GM21619 (cell line): ENCODE data around the gene TNS4.

Experiments used
- ATAC-seq: cut with Tn5 transposase; IDR thresholded peaks from one replicate; pipeline ENCODE4 v1.9.1; 2021; ENCODE audit not compliant: unreplicated experiment

Gene TNS4

DNA sequence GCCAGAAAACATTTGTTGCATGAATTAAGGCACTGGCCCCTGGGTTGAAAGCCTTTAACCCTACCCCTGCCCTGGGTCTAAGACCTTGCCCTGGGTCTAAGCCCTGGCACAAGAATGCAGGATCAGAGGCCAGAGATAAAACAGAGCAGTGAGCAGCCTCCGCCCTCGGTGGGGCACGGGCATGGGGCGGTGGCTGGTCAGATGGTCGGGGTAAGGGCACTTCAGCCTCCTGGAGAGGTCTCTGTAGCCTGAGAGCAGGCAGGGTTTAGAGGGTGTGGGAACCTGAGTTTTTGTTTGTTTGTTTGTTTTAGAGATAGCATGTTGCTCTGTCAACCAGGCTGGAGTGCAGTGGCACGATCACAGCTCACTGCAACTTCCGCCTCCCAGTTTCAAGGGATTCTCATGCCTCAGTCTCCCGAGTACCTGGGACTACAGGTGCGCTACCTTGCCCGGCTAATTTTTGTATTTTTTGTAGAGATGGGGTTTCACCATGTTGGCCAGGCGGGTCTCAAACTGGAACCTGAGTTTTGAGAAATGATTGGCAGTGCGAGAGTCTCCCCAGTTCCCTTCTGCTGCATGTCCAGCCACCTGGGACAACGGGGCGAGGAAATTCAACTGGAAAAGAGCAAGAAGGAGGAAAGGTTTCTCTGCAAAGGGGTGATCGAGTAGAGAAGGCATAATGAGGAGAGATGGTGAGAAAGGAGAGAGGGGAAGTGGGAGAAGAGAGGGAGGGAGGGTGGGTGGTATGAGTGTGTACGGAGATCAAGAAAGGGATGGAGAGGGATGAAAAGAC, 27.7 kb downstream of the TNS4 start:
- no peak for ATAC-seq

DNA sequence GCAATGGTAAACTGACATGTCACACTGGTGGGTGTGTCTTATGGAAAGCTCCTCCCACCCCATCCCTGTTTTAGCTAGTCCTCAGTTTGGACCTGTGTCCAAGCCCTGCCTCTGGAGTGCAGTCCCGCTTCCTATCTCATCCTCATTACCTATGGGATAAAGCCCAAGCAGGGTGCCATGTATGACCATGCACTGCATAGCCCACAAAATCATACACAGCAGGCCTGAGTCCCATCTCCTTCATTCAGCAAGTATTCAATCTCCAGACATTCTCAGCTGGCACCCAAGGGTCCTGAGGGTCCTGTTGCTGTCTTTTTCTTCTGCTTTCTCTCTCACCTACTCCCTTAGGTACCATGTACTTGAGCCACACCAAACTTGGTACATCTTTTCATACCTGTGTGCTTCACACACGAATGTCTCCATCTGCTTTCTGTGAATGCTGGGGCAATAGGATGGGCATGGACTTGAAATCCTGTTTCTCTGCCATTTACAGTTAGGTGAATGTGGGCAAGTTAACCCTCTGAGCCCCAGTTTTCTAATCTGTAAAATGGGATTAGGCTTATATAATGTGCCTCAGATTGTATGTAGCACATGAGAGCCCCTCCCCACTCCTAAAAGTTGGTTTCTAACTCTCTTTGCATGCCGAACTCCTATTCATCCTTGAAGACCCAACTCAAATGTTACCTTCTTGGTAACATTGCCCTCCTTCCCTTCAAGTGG, 28.5 kb downstream of the TNS4 start:
- ATAC-seq: no peak

DNA sequence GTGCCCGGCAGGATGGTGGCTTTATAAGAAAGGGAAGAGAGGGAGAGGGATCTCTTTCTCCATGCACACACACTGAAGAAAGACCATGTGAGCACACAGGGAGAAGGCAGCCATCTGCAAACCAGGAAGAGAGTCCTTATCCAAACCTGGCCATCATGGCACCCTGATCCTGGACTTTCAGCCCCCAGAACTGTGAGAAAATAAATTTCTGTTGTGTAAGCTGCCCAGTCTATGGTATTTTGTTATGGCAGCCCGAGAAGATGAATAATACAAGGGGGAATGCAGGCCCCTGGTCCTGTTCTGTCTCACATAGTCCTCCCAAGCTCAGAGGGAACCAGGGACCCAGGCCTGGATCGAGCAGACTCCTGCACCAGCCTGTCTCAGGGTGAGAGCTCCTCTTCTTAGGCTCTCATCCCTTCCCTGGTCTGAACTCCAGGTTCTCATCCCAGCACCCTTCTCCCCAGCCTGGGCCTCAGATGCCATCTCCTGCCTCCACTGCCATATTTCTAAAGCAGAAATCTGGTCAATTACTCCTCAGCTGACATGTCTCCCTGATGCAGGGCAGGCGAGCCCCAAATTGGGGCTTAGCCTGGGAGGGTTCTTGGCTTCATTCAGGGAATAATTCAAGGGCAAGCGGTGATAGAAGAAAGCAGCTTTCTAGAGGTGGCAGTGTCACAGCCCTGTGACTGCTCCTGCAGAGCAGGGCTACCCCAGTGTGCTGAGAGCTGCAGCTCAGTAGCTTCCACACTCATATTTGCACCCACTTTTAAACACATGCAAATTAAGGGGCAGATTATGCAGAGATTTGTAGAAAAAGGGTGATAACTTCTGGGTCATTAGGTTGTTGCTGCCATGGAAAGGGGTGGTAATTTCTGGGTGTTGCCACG, 29.3 kb downstream of the TNS4 start:
- ATAC-seq: no peak

DNA sequence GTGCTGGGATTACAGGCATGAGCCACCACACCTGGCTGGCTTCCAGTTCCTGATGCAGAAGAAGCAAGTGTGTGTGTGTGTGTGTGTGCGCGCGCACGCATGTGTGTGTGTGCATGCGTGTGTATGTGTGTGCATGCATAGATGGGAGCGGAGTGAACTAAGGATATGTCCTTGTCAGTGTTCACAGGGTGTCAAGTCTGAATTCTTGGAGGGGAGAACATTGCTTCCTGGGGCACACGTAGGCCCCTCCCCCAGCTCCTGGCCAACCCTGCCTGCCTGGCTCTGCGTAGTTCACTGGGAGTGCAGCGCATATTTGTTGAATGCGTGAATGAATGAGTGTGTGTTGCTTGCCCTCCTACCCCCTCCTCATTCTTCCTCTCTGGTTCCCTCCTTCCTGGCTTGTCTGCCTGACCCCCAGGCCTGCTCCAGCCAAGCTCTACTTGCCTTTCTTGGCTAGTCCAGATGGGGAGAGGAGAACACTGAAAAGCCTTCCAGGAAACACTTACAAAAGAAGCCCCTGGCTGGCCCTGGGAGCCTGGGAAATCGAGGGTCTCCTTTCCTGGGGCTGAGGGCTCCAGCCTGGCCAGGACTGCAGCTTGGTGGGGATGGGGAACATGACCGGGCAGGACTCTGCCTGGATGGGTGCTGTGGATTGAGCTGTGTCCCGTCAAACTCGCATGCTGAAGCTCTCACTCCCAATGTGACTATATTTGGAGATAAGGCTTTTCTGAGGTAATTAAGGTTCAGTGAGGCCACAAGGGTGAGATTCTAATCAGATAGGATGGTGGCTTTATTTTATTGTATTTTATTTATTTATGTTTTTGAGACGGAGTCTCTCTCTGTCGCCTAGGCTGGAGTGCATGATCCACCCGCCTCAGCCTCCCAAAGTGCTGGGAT, 30.2 kb downstream of the TNS4 start:
- no peak for ATAC-seq

DNA sequence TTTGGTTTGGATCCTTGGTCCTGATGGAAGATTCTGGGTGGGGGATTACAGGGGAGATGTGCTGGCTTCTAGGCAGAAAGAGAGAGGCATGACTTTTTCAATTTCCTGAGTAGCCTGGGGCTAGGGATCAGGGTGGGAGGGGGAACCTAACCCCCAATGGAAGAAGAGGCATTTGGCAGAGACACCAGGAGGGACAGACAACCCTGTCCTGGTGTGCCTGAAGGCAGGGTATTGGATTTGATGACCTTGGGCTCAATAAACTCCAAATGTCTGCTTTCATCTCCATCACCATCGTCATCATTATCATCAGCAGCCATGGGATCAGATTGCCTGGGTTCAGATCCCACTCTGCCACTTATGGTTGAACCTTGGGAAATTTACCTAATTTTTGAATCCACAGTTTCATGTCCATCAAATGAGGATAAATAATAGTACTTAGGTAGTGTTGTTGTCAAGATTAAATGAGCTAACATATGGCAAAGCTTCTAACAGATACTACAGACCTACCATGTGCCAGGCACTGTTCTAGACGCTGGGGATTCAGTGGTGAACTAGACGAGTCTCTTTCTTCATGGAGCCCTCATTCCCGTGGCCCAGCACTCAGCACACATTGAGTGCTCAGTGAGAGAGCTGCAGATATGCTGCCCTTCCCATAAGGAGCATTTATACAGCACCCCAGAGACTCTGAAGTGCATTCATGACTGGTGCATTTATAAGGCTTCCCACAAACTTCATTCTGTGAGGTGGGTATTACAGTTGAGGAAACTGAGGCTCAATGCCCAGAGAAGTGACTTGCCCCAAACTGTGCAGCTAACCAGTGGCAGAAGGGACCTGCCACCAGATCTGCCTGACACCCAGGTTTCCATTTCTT, 31.4 kb downstream of the TNS4 start:
- ATAC-seq: no peak

DNA sequence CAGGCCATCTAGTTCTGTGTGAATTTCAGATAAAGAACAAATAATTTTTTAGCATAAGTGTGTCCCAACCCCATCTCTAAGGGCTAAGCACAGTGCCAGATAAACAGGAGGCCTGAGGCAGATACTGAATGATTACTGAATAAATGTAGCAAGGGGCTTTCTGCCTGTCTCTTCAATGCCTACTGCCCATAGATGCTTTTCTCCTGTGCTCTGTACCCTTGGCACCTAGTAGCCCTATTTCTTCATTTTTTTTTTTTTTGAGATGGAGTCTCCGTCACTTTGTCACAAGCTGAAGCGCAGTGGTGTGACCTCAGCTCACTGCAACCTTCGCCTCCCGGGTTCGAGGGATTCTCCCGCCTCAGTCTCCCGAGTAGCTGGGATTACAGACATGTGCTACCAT, 32.9 kb downstream of the TNS4 start:
- no peak for ATAC-seq

DNA sequence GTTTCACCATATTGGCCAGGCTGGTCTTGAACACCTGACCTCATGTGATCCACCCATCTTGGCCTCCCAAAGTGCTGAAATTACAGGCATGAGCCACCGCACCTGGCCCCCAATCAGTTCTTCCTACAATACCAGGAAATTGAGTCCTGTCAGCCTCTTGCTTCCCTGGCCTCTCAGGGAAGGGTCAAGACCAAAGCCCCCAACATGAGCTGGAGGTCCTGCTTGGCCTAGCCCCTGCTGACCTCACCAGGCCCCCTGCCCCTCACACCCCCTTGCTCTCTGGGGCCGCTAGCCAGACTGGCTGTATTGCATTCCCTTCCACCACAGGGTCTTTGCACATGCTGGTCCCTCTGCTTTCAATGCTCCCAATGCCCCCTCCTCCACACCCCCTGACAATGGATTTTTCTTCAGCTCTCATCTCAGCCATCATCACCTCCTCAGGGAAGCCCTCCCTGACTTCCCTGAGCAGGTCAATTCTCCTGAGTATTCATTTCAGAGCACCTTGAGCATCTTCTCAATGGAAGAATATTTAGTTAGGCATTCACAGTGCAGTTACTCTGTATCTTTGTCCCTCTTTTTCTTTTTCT, 34.0 kb downstream of the TNS4 start:
- no peak for ATAC-seq

DNA sequence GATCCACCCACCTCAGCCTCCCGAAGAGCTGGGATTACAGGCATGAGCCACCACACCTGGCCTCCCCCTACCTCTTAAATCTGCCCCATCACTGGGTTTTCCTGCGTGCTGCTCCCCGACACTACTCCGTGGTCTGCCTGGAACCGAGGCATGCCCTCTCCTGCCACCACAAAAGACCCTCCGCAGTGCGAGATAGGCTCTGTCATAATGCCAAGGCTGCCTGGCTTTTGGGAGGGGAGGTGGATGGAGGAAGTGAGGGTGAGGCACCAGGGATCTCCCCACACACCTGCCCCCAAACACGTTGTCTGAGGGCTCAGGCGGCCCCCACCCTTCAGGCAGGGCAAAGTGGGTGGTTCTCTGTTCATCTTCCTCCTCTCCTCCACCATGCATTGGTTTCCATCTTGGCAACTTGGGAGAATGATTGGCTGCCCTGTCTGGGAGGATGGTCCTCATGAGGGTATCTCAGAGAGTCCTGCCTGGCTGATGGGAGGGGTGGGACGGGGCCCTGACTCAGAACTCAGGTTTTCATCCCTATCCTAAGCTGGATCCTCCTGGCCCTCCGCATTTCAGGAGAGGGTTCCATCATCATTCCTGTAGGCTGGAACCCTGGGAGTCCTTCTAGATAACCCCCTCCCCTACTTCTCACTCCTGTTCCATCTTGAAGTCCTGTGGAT, 35.0 kb downstream of the TNS4 start:
- no peak for ATAC-seq

DNA sequence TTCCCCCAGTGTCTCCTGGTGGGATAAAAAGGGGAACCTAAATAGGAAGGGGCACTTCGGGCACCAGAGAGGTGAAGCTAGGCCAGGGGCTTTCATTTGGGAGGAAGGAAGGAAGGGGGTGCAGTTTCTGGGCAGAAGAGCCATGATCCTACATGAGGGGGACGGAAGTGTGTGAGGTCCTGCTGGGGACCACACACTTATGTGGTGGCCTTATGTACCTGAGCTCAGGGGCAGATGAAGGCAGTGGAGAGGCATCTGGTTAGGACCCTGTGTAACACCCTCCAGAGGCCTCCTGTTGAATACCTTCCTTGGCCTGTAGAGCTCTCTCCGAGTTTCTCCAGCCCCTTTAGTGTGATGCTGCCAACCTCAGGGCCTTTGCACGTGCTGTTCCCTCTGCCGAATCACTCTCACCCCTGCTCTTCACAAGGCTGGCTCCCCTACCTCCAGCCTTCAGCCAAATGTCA, 37.0 kb downstream of the TNS4 start:
- ATAC-seq: no peak

DNA sequence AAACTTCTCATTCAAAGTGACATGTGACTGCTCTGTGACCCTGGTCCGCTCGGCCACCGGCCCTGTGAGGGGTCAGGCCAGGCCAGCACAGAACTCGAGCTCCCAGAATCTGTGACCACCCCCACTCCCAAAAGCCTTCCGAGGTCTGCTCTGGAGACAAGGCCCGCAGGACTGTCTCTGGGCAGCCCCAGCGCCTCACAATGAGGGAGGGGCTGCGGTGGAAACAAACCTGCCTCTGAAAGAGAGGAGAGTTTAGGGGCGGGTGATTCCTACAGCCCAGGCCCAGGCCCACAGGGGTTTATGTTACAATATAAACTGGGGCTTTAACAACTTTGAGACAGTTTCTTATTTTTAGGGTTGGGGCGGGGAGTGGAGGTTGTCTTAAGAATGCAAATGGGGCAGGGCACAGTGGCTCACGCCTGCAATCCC, 38.3 kb downstream of the TNS4 start:
- no peak for ATAC-seq

DNA sequence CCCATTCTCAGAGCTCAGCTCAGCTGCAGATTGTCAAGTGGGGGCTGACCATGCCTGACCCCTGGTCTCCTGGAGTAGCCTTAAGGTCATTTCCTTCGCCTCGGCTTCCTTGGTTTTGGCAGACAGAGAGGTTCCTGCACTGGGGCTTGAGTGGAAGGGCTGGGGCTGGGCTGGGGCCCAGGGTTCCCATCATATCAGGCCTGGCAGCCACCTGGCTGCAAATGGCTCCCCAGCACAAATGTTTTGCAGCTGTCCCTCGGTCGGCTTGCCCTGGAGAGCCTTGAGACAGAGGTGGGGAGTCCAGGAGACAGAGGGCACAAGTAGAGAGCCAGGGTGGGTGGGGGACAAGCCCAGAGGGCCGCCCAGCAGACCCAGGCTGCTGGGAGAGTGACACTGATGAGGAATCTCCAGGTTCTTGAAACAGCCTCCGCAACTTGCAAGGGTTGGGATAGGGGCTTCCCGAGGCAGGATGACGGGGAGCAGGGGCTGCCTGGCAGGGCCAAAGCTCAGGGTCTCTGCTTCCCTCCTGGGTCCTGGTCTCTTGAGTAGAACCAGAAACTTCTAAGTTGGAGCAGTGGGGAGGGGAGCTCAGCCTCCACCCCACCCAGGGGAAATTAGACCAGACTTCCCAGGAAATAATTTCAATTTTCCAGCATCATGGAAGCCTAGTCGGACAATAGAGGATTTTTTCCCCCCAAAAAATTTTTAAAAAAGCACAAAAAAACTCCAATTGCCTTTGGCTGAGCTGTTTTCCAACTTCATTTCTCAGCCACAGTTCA, 38.9 kb downstream of the TNS4 start:
- ATAC-seq: no peak

DNA sequence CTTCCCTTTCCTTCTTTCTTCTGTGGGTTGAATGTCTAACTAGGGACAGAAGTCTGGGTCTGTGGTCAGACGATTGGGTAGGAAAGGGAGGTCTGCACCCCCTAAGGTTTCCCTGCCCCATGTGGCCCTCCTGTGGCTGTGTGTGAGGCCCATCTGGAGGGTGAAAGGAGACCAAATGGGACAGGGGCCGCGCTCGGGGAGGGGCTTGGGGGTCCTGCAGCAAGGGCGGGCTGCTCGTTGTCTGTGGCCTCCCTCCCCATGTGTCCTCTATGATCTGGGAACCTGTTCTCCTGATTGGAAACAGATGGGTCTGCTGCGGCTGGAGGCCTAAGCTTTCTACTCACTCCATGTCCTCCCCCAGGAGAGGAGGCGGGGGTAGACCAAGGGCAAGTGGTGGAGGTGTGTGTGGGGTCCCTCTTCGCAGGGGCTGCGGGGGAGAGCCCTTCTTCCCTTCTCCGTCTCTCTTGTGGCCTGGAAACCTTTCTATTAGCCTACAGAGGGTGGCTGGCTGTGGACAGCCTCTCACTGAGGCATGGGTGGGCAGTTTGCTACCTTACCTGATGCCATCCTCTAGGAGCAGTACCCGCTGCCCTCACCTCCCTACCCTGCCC, 39.6 kb downstream of the TNS4 start:
- ATAC-seq: no peak

DNA sequence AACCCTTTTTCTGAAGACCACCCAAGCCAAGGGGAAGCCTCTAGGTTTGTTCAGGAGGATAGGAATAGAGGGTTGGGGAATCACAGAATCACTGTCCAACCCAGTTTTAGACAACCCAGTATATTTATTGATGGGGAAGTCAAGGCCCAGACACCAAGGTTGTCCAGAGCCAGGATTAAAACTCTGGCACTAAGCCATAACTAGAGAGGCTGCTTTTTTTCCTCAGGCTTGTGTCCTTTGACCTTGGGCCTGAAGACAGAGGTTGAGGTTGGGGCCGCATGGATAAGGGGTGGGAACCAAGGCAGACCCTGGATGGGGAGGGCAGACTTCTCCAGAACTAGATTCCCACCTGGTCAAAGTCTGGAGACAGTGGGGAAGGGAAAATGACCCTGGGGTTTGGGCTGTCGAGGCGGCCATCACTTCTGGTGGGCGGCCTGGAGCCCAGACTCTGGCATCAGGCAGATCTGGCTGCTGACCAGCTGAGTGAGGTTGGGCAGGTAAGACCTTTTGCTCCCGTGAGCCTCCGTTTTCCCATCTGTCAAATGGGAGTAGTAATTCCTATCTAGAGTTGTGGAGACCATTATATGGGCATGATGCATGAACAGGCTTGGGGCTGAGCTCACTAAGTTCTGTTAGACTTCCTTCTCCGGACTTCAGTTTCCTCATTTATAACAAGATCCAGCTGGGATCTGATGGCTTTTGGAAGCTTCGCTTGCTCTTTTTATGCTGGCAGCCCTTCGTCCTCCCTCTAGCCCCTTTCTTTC, 40.3 kb downstream of the TNS4 start:
- no peak for ATAC-seq

DNA sequence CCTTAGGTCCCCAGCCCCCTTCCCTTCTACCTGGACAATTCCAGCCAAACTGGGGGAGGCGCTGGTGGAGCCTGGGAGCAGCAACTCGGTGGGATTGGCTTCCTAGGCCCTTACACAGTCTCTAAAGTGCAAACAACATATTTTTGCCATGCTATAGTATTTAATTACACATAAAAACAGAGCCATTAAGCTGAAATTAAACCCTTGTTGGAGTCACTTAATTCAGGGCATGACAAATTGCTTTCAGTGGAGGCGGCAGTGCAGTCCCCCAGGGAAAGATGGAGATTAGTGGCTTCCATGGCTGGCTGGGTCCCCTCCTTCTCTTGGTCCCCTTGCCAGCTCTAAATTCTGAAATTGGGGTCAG, 40.8 kb downstream of the TNS4 start:
- ATAC-seq: no peak

DNA sequence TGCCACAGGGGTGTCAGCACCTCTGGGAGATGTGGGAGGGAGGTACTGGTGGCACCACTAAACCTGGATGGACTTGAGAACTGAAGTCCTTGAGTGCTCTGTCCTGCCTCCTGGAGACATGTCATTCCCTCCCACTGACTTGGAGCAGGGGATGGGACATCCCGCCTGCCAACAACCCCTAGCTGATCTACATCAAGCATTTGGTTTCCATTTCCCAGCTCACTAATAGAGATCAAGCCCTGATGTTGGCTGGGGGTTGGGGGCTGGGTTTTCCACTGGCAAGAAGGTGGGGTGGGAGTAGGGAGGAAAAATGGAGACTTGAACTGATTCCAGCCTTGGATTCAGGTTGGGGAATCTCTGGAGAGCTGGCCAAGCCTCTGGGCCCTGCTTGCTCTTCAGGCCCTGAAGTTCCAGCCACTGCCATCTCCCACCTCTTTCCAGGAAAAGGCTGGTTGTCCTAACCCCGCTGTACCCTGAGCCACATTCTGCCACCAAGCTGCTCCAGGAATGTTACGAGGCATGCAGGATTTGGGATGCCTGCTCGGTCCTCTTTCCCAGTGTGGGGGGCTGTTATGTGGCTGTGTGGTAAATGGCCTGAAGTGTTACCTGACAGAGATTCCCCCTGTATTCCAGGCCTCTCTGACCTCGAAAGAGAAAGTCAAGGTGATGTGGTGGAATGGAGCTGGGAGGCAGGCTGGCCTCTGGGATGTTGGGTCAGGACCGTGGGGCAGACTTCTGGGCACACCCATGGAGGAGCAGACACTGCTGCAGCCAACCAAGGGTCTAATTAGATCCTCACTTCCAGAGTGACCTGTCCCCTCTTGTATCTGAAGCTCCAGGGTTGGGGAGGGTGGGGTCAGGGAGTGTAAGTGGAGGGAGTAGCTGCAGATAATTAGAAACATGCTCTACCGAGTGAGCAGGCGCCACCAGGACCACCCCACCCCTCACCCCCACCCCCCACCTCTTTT, 41.5 kb downstream of the TNS4 start:
- ATAC-seq: no peak
